ENCODE results near the gene CNTN4.

CNTN4 gene

DNA sequence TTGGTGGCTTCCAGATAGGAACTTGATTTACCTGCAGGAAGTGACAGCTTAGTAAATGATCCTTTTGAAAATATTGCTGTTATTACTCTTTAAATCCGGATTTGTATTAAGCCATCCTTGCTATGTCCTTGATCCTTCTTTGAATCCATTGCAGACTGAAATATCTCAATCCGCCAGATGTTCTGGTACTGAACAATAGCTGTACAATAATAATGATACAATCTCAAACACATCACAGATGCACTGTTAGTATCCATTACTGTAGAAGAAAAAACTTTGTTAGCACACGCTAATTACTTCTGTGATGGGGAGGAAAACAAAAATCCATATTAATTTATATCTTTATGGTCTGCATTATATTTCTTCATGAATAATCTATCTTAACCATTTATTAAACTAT is 202.3 kb downstream of the CNTN4 start:
- Histone ChIP-seq H3K27ac (replicated peaks) (no peak overlapping the region), H3K4me3 (replicated peaks; ENCODE audit: insufficient read depth, low read length) (no peak overlapping the region), H3K27me3 (ENCODE audit: insufficient read depth, poor library complexity, severe bottlenecking) (no peaks in the 10 kb centered on the region)
- DNase-seq (ENCODE audit: low read depth in 1 of 2, low spot score in 1 of 2), result no peak
- no peak for TF ChIP-seq POLR2AphosphoS5 (IDR thresholded peaks at IDR 0.05; ENCODE audit: low read depth)
- no peak for TF ChIP-seq SPI1 (IDR thresholded peaks at IDR 0.05; ENCODE audit: borderline replicate concordance, low read depth)
- no peak for TF ChIP-seq GABPA (IDR thresholded peaks at IDR 0.05; ENCODE audit: low read depth)
- TF ChIP-seq, protein P1, sequence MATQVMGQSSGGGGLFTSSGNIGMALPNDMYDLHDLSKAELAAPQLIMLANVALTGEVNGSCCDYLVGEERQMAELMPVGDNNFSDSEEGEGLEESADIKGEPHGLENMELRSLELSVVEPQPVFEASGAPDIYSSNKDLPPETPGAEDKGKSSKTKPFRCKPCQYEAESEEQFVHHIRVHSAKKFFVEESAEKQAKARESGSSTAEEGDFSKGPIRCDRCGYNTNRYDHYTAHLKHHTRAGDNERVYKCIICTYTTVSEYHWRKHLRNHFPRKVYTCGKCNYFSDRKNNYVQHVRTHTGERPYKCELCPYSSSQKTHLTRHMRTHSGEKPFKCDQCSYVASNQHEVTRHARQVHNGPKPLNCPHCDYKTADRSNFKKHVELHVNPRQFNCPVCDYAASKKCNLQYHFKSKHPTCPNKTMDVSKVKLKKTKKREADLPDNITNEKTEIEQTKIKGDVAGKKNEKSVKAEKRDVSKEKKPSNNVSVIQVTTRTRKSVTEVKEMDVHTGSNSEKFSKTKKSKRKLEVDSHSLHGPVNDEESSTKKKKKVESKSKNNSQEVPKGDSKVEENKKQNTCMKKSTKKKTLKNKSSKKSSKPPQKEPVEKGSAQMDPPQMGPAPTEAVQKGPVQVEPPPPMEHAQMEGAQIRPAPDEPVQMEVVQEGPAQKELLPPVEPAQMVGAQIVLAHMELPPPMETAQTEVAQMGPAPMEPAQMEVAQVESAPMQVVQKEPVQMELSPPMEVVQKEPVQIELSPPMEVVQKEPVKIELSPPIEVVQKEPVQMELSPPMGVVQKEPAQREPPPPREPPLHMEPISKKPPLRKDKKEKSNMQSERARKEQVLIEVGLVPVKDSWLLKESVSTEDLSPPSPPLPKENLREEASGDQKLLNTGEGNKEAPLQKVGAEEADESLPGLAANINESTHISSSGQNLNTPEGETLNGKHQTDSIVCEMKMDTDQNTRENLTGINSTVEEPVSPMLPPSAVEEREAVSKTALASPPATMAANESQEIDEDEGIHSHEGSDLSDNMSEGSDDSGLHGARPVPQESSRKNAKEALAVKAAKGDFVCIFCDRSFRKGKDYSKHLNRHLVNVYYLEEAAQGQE (IDR thresholded peaks at IDR 0.05; ENCODE audit: insufficient replicate concordance, low read depth), result no peak
- TF ChIP-seq, protein P2, sequence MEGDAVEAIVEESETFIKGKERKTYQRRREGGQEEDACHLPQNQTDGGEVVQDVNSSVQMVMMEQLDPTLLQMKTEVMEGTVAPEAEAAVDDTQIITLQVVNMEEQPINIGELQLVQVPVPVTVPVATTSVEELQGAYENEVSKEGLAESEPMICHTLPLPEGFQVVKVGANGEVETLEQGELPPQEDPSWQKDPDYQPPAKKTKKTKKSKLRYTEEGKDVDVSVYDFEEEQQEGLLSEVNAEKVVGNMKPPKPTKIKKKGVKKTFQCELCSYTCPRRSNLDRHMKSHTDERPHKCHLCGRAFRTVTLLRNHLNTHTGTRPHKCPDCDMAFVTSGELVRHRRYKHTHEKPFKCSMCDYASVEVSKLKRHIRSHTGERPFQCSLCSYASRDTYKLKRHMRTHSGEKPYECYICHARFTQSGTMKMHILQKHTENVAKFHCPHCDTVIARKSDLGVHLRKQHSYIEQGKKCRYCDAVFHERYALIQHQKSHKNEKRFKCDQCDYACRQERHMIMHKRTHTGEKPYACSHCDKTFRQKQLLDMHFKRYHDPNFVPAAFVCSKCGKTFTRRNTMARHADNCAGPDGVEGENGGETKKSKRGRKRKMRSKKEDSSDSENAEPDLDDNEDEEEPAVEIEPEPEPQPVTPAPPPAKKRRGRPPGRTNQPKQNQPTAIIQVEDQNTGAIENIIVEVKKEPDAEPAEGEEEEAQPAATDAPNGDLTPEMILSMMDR (IDR thresholded peaks at IDR 0.05; ENCODE audit: insufficient read depth, low read length), result no peak

DNA sequence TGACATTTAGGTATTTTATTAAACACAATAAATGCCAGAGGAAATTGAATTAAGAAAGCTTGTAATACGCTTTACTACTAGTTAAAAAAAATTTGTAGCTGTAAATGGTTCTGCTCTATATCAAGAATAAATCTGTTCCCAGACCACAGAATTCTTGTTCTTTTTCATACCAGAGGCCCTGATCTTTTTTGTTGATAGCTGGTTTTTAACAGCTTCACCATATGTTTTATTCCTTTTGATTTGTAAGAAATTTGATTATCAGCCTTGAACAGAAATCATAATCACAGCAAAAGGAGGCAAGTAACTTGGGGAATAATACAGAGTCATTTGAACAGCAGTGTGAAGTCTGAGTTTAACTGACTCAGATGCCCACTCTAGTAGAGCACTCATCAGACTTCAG is 202.7 kb downstream of the CNTN4 start:
- no peak for TF ChIP-seq POLR2AphosphoS5 (IDR thresholded peaks at IDR 0.05; ENCODE audit: low read depth)
- TF ChIP-seq, protein P1 (IDR thresholded peaks at IDR 0.05; ENCODE audit: insufficient replicate concordance, low read depth), result no peak
- Histone ChIP-seq H3K27me3 (ENCODE audit: insufficient read depth, poor library complexity, severe bottlenecking) (no peaks in the 10 kb centered on the region), H3K27ac (replicated peaks) (no peak overlapping the region), H3K4me3 (replicated peaks; ENCODE audit: insufficient read depth, low read length) (no peak overlapping the region)
- no peak for DNase-seq (ENCODE audit: low read depth in 1 of 2, low spot score in 1 of 2)

DNA sequence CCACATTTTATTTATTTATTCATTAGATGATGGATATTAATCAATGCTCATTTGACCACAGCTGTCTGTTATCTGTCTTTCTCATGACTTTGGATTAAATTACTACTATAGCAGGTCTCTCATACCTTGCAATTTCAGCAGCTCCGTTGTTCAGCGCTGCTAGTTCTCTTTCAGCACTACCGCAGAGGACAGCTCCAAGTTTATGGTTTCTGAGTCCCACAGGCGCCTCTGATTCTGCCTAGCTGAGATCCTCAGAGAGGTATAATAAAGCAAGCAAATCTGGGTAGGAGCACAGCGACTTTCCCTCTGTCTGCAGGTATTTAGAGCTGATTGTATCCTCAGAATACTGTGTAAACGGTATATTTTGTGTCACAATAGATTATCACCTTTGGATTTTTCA is 204.9 kb downstream of the CNTN4 start:
- Histone ChIP-seq H3K27ac (replicated peaks) (no peak overlapping the region), H3K27me3 (ENCODE audit: insufficient read depth, poor library complexity, severe bottlenecking) (no peaks in the 10 kb centered on the region), H3K4me3 (replicated peaks; ENCODE audit: insufficient read depth, low read length) (no peak overlapping the region)
- TF ChIP-seq, protein P1 (IDR thresholded peaks at IDR 0.05; ENCODE audit: insufficient replicate concordance, low read depth), result peak; percentile 96
- TF ChIP-seq GABPA (IDR thresholded peaks at IDR 0.05; ENCODE audit: low read depth) (no peak), SPI1 (IDR thresholded peaks at IDR 0.05; ENCODE audit: borderline replicate concordance, low read depth) (no peak), POLR2AphosphoS5 (IDR thresholded peaks at IDR 0.05; ENCODE audit: low read depth) (no peak)
- TF ChIP-seq, protein P2 (IDR thresholded peaks at IDR 0.05; ENCODE audit: insufficient read depth, low read length), result no peak
- DNase-seq (ENCODE audit: low read depth in 1 of 2, low spot score in 1 of 2), result no peak

DNA sequence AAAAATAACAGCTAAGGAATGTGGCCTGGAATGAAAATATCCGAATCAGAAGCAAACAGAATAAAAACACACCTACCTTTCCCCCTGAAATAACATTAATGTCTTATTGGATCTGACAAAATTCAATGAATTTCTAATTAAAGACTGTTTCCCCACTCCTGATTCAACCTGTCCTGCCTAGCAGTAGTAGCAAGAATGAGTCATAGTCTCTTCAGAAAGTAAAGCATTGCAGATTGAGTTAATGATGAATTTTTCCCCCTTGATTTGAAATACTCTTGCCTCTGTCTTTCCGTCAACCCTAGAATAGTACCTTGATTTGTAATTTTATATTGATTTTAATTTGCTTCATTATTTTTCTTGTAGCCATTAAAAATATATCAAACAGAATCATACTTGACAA is 212.4 kb downstream of the CNTN4 start:
- TF ChIP-seq GABPA (IDR thresholded peaks at IDR 0.05; ENCODE audit: low read depth) (no peak), SPI1 (IDR thresholded peaks at IDR 0.05; ENCODE audit: borderline replicate concordance, low read depth) (no peak), POLR2AphosphoS5 (IDR thresholded peaks at IDR 0.05; ENCODE audit: low read depth) (no peak)
- TF ChIP-seq, protein P1 (IDR thresholded peaks at IDR 0.05; ENCODE audit: insufficient replicate concordance, low read depth), result no peak
- TF ChIP-seq, protein P2 (IDR thresholded peaks at IDR 0.05; ENCODE audit: insufficient read depth, low read length), result no peak
- DNase-seq (ENCODE audit: low read depth in 1 of 2, low spot score in 1 of 2), result no peak
- Histone ChIP-seq H3K27me3 (ENCODE audit: insufficient read depth, poor library complexity, severe bottlenecking) (no peaks in the 10 kb centered on the region), H3K4me3 (replicated peaks; ENCODE audit: insufficient read depth, low read length) (no peak overlapping the region), H3K27ac (replicated peaks) (no peak overlapping the region)
